Stomach smooth muscle (tissue), 2 donors: Measurements from ENCODE around the gene ZRANB1.

ENCODE experiments used
- H3K27ac ChIP-seq: one replicate; pipeline ENCODE4 v1.7.0; 2013; ENCODE audit warnings: mild to moderate bottlenecking, low read length, inconsistent platforms
- H3K27me3 ChIP-seq, 2 donors: one replicate each; pipeline ENCODE4 v1.7.0; 2013; ENCODE audit warnings: low read length in 2 of 2; ENCODE audit not compliant: insufficient read depth in 2 of 2, control insufficient read depth in 1 of 2
- H3K36me3 ChIP-seq, 2 donors: one replicate each; pipeline ENCODE4 v1.7.0; 2013; ENCODE audit warnings: low read length in 2 of 2; ENCODE audit not compliant: control insufficient read depth in 2 of 2, insufficient read depth in 2 of 2
- H3K4me1 ChIP-seq: one replicate; pipeline ENCODE4 v1.7.0; 2013; ENCODE audit warnings: low read length; ENCODE audit not compliant: control insufficient read depth, insufficient read depth
- H3K4me3 ChIP-seq, 2 donors: one replicate each; pipeline ENCODE4 v1.7.0; 2013; ENCODE audit warnings: low read length in 2 of 2
- H3K9ac ChIP-seq, 2 donors: one replicate each; pipeline ENCODE4 v1.7.0; 2013; ENCODE audit warnings: low read length in 2 of 2, mild to moderate bottlenecking in 1 of 2
- H3K9me3 ChIP-seq, 2 donors: one replicate each; pipeline ENCODE4 v1.7.0; 2013; ENCODE audit warnings: low read length in 2 of 2; ENCODE audit not compliant: control insufficient read depth in 2 of 2
- donor health status: healthy.
- donor health status: Pancreatic carcinoma.

ZRANB1 gene

GRCh38 chr10:124944982-124945381 lies 3.1 kb downstream of the ZRANB1 start:
- H3K27ac ChIP-seq, result no peak overlapping the region
- H3K9ac ChIP-seq, result no peak overlapping the region
- no peaks in the 10 kb centered on the region for H3K27me3 ChIP-seq
- H3K4me1 ChIP-seq, result peaks cover 10% of the 10 kb centered on the region
- no peaks in the 10 kb centered on the region for H3K9me3 ChIP-seq
- H3K4me3 ChIP-seq, result no peak overlapping the region
- H3K36me3 ChIP-seq, result no peaks in the 10 kb centered on the region

- H3K27me3 ChIP-seq, result no peaks in the 10 kb centered on the region
- no peak overlapping the region for H3K9ac ChIP-seq
- H3K27ac ChIP-seq, result no peak overlapping the region
- no peaks in the 10 kb centered on the region for H3K36me3 ChIP-seq
- H3K4me1 ChIP-seq, result peaks cover 13% of the 10 kb centered on the region
- no peaks in the 10 kb centered on the region for H3K9me3 ChIP-seq
- no peak overlapping the region for H3K4me3 ChIP-seq
These were observed 5.0 kb downstream of the ZRANB1 start for GRCh38 chr10:124946945-124947344.

DNA sequence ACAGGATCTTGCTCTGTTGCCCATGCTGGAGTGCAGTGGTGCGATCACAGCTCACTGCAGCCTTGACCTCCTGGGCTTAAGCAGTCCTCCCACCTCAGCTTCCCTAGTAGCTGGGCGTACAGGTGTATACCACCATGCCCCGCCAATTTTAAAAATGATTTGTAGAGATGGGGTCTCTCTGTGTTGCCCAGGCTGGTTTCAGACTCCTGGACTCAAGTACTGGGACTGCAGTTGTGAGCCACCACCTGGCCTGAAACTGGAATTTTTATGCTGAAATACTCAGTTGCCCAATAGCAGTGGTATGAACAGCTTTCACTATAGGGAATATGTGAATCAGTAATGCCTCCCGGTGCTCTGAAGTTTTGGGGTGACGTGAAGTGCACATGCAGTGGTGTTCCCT lies 7.6 kb downstream of the ZRANB1 start:
- Histone ChIP-seq H3K9ac (no peak overlapping the region), H3K4me3 (no peak overlapping the region), H3K27ac (no peak overlapping the region), H3K36me3 (no peaks in the 10 kb centered on the region), H3K4me1 (peaks cover 3% of the 10 kb centered on the region), H3K27me3 (no peaks in the 10 kb centered on the region), H3K9me3 (no peaks in the 10 kb centered on the region)

GRCh38 chr10:124952123-124952522 lies 10.2 kb downstream of the ZRANB1 start:
- H3K27me3 ChIP-seq, result no peaks in the 10 kb centered on the region
- no peaks in the 10 kb centered on the region for H3K9me3 ChIP-seq
- H3K4me3 ChIP-seq, result no peak overlapping the region
- no peak overlapping the region for H3K9ac ChIP-seq
- peaks cover 3% of the 10 kb centered on the region for H3K4me1 ChIP-seq
- no peak overlapping the region for H3K27ac ChIP-seq
- H3K36me3 ChIP-seq, result no peaks in the 10 kb centered on the region

- Histone ChIP-seq H3K27me3 (no peaks in the 10 kb centered on the region), H3K27ac (no peak overlapping the region), H3K4me1 (peaks cover 3% of the 10 kb centered on the region), H3K36me3 (no peaks in the 10 kb centered on the region), H3K9ac (no peak overlapping the region), H3K9me3 (no peaks in the 10 kb centered on the region), H3K4me3 (no peak overlapping the region)
These were observed 11.5 kb downstream of the ZRANB1 start for GRCh38 chr10:124953421-124953820.

- Histone ChIP-seq H3K4me3 (peak overlapping the region in 1 of 2 donors; percentile 30), H3K4me1 (peaks cover 3% of the 10 kb centered on the region), H3K9ac (no peak overlapping the region), H3K9me3 (no peaks in the 10 kb centered on the region), H3K36me3 (no peaks in the 10 kb centered on the region), H3K27me3 (no peaks in the 10 kb centered on the region), H3K27ac (no peak overlapping the region)
These were observed 13.3 kb downstream of the ZRANB1 start for GRCh38 chr10:124955243-124955642.

- peak overlapping the region; percentile 30 to 49 for H3K4me3 ChIP-seq
- no peak overlapping the region for H3K27ac ChIP-seq
- no peaks in the 10 kb centered on the region for H3K36me3 ChIP-seq
- H3K9ac ChIP-seq, result peak overlapping the region in 1 of 2 donors; percentile 21
- no peaks in the 10 kb centered on the region for H3K9me3 ChIP-seq
- no peaks in the 10 kb centered on the region for H3K27me3 ChIP-seq
- no peaks in the 10 kb centered on the region for H3K4me1 ChIP-seq
These were observed 13.9 kb downstream of the ZRANB1 start for GRCh38 chr10:124955868-124956267.

- Histone ChIP-seq H3K4me3 (no peak overlapping the region), H3K9me3 (no peaks in the 10 kb centered on the region), H3K36me3 (no peaks in the 10 kb centered on the region), H3K27me3 (no peaks in the 10 kb centered on the region), H3K4me1 (no peaks in the 10 kb centered on the region), H3K9ac (no peak overlapping the region), H3K27ac (no peak overlapping the region)
These were observed 14.8 kb downstream of the ZRANB1 start for GRCh38 chr10:124956764-124957163.

DNA sequence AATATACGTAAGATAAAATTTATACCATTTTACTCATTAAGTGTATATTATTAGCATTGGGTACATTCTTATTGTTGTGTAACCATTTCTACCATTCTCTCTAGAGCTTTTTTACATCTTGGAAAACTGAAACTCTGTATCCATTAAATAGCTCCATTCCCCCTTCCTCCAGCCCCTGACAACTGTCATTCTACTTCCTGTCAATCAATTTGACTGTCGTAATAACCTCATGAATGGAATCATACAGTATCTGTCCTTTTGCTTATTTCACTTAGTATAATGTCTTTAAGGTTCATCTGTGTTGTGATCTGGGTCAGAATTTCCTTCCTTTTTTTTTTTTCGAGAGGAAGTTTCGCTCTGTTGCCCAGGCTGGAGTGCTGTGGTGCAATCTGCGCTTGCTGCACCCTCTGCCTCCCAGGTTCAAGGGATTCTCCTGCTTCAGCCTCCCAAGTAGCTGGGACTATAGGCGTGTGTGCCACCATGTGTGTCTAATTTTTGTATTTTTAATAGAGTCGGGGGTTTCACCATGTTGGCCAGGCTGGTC lies 15.6 kb downstream of the ZRANB1 start:
- Histone ChIP-seq H3K27ac (no peak overlapping the region), H3K4me3 (no peak overlapping the region), H3K36me3 (no peaks in the 10 kb centered on the region), H3K4me1 (no peaks in the 10 kb centered on the region), H3K27me3 (no peaks in the 10 kb centered on the region), H3K9me3 (no peaks in the 10 kb centered on the region), H3K9ac (no peak overlapping the region)

- H3K27ac ChIP-seq, result no peak overlapping the region
- no peaks in the 10 kb centered on the region for H3K9me3 ChIP-seq
- no peaks in the 10 kb centered on the region for H3K36me3 ChIP-seq
- no peak overlapping the region for H3K4me3 ChIP-seq
- H3K27me3 ChIP-seq, result no peaks in the 10 kb centered on the region
- H3K4me1 ChIP-seq, result no peaks in the 10 kb centered on the region
- no peak overlapping the region for H3K9ac ChIP-seq
These were observed 17.6 kb downstream of the ZRANB1 start for GRCh38 chr10:124959564-124959963.

GRCh38 chr10:124961248-124961570 lies 19.3 kb downstream of the ZRANB1 start:
- no peaks in the 10 kb centered on the region for H3K4me1 ChIP-seq
- no peak overlapping the region for H3K27ac ChIP-seq

More at GRCh38 chr10:124961248-124961570, 19.3 kb downstream of the ZRANB1 start:
- H3K9ac ChIP-seq, result no peak overlapping the region
- H3K36me3 ChIP-seq, result no peaks in the 10 kb centered on the region
- H3K9me3 ChIP-seq, result no peaks in the 10 kb centered on the region
- H3K4me3 ChIP-seq, result no peak overlapping the region
- H3K27me3 ChIP-seq, result no peaks in the 10 kb centered on the region
